GM13977 (cell line): Measurements from ENCODE around the gene SLC2A6.

Experiments
- DNase-seq: peaks from one replicate; pipeline ENCODE4 v3.0.0; 2012; ENCODE audit warnings: low spot score
- in situ Hi-C: fragments of 300-500 bp; cut with MboI; formaldehyde crosslinking; loops from one replicate; pipeline ENCODE4 v1.12.0; 2022; ENCODE audit warnings: low sequenced_read_pairs, low pct_unique_long_range_greater_than_20kb, mixed read lengths, inconsistent platforms; ENCODE audit not compliant: unreplicated experiment
- TF ChIP-seq, protein P1 (sequence below): IDR thresholded peaks from 2 replicates; pipeline ENCODE4 v1.5.1; 2012; ENCODE audit warnings: mild to moderate bottlenecking, control low read depth; ENCODE audit not compliant: insufficient read depth; ENCODE audit errors: extremely low read depth, missing control alignments

The SLC2A6 gene

DNA sequence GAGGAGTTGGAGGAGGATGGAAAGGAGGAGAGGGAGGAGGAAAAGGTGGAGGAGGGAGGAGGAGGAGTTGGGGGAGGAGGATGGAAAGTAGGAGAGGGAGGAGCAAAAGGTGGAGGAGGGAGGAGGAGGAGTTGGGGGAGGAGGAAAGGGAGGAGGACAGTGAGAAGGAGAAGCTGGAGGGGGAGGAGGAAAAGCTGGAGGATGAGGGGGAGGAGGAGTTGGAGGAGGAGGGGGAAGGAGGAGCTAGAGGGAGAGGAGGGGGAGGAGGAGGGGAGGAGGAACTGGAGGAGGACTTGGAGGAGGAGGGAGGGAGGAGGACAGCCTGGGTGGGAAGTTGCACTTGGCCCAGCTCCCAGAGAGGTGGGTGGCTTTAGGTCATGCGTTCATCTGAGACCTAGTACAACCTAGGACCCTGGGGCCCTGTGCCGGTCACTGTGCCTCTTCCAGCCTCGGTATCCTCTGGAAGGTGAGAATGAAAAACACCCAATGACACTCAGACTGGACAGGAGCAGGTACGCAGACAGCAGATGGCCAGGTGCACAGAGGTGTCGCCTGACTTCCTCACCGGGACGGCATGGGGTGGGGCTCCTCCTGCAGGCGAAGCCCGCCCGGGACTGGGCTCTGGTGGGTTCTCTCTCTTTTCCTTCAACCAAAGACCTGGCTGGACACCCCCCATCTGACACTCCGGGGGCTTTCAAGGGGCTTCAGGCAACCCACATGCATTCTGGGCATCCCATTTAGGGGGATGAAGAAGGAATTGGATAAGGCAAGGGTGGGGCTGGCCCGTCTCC lies 12.2 kb upstream of the SLC2A6 start:
- in situ Hi-C loops, result no loop called here
- TF ChIP-seq, protein P1, sequence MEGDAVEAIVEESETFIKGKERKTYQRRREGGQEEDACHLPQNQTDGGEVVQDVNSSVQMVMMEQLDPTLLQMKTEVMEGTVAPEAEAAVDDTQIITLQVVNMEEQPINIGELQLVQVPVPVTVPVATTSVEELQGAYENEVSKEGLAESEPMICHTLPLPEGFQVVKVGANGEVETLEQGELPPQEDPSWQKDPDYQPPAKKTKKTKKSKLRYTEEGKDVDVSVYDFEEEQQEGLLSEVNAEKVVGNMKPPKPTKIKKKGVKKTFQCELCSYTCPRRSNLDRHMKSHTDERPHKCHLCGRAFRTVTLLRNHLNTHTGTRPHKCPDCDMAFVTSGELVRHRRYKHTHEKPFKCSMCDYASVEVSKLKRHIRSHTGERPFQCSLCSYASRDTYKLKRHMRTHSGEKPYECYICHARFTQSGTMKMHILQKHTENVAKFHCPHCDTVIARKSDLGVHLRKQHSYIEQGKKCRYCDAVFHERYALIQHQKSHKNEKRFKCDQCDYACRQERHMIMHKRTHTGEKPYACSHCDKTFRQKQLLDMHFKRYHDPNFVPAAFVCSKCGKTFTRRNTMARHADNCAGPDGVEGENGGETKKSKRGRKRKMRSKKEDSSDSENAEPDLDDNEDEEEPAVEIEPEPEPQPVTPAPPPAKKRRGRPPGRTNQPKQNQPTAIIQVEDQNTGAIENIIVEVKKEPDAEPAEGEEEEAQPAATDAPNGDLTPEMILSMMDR, result no peak
- no peak for DNase-seq

DNA sequence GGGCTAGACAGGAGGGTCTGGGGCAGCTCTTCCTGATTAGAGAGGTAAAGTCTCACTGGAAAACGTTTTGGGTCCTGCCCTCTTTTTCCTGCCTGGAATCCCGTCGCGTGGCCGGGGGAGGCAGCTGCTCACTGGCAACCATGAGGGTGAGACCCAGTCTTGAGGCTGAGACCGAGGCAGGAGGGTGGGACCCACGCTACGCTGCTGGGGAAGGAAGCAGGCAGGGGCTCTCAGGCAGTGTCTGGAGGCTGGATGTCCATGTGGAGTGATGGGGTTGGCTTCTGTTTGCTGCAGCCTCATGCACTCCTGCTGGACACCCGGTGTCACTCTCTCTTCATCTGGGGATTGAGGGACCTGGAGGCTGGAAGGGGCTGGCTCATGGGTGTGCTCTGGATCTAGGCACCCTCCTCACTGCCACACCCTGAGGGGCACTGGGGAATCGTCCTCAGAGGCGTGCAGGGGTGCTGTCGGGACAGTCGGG lies 11.3 kb upstream of the SLC2A6 start:
- DNase-seq, result no peak
- in situ Hi-C loops, result no loop called here
- TF ChIP-seq, protein P1, result no peak

DNA sequence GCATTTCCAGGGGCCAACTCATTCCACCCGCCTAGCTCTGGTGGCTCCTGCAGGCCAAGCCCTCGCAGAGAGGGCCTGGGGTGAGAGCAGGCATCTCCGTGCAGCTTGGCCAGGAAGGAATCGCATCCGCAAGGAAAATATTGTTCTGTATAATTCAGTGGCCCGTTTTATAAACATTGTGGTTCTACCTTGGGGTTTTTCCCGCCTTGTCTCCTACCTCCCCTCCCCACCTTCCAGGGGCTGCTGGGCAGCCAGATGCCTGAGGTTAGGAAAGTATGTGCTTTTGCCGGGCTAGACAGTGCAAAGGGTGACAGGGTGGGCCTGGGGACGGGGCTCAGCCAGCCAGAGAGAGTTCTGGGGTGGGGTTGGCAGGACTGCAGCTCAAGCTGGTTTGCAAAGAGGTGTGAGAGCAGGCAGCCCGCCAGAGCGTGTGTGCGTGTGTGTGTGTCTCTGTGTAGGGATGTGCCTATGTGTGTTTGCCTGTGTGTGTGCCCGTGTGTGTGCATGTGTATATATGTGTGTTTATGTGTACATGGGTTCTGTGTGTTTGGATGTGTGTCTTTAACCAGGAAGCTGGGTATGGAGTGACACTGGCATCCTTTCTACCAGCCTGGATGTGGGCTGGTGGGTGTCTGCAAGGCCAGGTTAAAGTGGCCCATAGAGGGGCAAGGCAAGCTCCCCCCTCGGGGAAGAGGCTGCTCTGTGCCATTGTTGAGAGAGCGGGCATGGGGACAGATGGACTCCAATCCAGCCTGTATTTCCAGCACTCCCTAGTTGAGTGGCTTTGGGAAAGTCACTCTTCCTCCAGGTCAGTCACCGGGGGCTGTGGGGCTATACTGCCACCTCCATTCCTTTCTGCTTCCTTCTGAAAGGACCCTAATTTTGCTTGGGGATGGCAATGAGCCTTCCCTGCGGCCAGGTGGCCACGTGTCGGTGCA lies 10.6 kb upstream of the SLC2A6 start:
- no peak for DNase-seq
- TF ChIP-seq, protein P1, result no peak
- in situ Hi-C loops, result loop anchor here (10.0 kb wide), 2 partner anchors 75 to 305 kb away; partner anchors contain the start of gene REXO4

DNA sequence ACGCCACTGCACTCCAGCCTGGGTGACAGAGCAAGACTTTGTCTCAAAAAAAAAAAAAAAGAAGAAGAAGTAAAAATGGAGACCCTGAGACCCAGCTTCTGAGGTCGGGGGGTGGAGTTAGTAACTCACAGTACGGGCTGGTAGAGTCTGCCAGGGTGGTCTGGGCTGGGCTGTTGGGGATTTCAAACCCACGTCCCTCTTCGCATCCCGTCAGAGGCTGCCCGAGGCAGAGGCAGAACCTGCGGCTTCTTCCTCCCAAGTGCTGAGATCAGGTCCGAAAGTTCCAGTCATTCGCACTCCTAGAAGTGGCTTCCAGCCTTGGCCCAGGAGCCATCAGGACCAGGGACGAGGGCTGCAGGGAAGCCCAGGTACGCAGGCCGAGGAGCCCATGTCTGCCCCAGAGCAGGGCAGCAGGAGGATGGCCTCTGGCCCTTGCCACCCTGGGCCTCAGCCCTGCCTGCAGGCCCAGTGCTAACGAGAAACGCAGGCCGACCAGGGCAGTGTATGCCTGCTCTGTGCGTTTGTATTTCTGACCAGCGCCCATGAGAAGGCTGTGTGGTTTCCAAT lies 9.9 kb upstream of the SLC2A6 start:
- TF ChIP-seq, protein P1, result no peak
- in situ Hi-C loops, result loop anchor here (10.0 kb wide), 2 partner anchors 74 to 304 kb away; partner anchors contain the start of gene REXO4

DNA sequence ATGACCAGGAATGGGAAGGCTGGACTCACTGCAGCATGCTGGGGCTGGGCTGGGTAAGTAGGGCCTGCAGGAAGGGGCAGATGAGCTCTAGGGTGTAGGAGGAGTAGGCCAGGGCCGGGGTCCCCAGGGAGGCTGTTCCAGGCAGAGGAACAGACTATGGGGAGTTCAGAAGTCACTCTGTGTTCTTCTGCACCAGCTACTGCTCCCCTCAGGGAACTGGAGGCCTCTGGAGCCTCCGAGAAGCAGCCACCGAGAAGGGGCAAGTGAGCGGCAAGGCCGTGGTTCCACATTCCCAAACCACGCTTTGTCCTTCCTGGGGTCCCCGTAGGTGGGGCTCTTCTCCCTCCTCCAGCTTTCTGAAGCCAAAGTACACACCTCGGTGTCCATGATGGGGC lies 8.4 kb upstream of the SLC2A6 start:
- TF ChIP-seq, protein P1, result no peak
- in situ Hi-C loops, result loop anchor here (10.0 kb wide), 2 partner anchors 73 to 303 kb away; partner anchors contain the start of gene REXO4
- no peak for DNase-seq

More for the DNA sequence above, 9.9 kb upstream of the SLC2A6 start:
- no peak for DNase-seq
